ENCODE results near the gene TIMM21.

Gene TIMM21

GRCh38 chr18:74178884-74179283, 30.6 kb downstream of the TIMM21 start:
- Histone ChIP-seq H2AK5ac (ENCODE audit: low read length, severe bottlenecking) (no peak overlapping the region), H3K9ac (ENCODE audit: low read length) (no peak overlapping the region), H3K4me2 (ENCODE audit: low read length, poor library complexity, severe bottlenecking) (no peak overlapping the region), H2AFZ (ENCODE audit: low read depth, low read length) (no peak overlapping the region), H4K91ac (ENCODE audit: low read length) (no peak overlapping the region), H3K4me3 (ENCODE audit: insufficient read depth in 1 of 2, low read depth in 1 of 2, low read length in 2 of 2) (no peak overlapping the region), H3K36me3 (ENCODE audit: control insufficient read depth in 1 of 2, insufficient read depth in 2 of 2, low read depth in 1 of 2, low read length in 2 of 2) (no peaks in the 10 kb centered on the region), H3K14ac (ENCODE audit: low read length in 2 of 2) (no peak overlapping the region), H3K27me3 (ENCODE audit: control insufficient read depth in 1 of 2, insufficient read depth in 1 of 2, low read length in 2 of 2) (peaks cover 4 to 71% of the 10 kb centered on the region in 2 experiments), H2BK120ac (ENCODE audit: low read depth, low read length) (no peak overlapping the region), H3K9me3 (ENCODE audit: control insufficient read depth, low read length) (no peaks in the 10 kb centered on the region), H3K79me1 (replicated peaks; ENCODE audit: low read length, poor library complexity, severe bottlenecking) (no peaks in the 10 kb centered on the region), H3K23ac (ENCODE audit: low read length in 2 of 2) (no peak overlapping the region), H3K27ac (ENCODE audit: low read length, poor library complexity, severe bottlenecking) (no peak overlapping the region), H3K18ac (ENCODE audit: low read depth in 1 of 2, low read length in 2 of 2) (no peak overlapping the region), H3K4me1 (ENCODE audit: control insufficient read depth, insufficient read depth, low read depth, low read length) (no peaks in the 10 kb centered on the region), H2BK15ac (ENCODE audit: low read depth, poor library complexity, severe bottlenecking) (no peak overlapping the region), H2BK5ac (ENCODE audit: low read depth, low read length, poor library complexity, severe bottlenecking) (no peak overlapping the region), H3K4ac (ENCODE audit: low read depth in 1 of 2, low read length in 2 of 2) (no peak overlapping the region), H4K8ac (ENCODE audit: low read length) (no peak overlapping the region), H2BK12ac (ENCODE audit: low read length in 2 of 2) (no peak overlapping the region)
- 57% methylated on average over 1 of the region's 1 CpG for WGBS
- no peak for DNase-seq

GRCh38 chr18:74179623-74180199, 31.4 kb downstream of the TIMM21 start:
- WGBS, result 86% methylated on average over 10 of the region's 10 CpGs
- no peaks in the 10 kb centered on the region for H3K9me3 ChIP-seq (ENCODE audit: control insufficient read depth, low read length)
- no peak overlapping the region for H3K14ac ChIP-seq (ENCODE audit: low read length in 2 of 2)
- H2AK5ac ChIP-seq (ENCODE audit: low read length, severe bottlenecking), result no peak overlapping the region
- H3K36me3 ChIP-seq (ENCODE audit: control insufficient read depth in 1 of 2, insufficient read depth in 2 of 2, low read depth in 1 of 2, low read length in 2 of 2), result no peaks in the 10 kb centered on the region
- no peak overlapping the region for H2BK5ac ChIP-seq (ENCODE audit: low read depth, low read length, poor library complexity, severe bottlenecking)
- H3K27ac ChIP-seq (ENCODE audit: low read length, poor library complexity, severe bottlenecking), result no peak overlapping the region
- no peak overlapping the region for H2BK120ac ChIP-seq (ENCODE audit: low read depth, low read length)
- H4K8ac ChIP-seq (ENCODE audit: low read length), result no peak overlapping the region
- H2BK12ac ChIP-seq (ENCODE audit: low read length in 2 of 2), result no peak overlapping the region
- H3K4me1 ChIP-seq (ENCODE audit: control insufficient read depth, insufficient read depth, low read depth, low read length), result no peaks in the 10 kb centered on the region
- DNase-seq, result no peak
- no peak overlapping the region for H2AFZ ChIP-seq (ENCODE audit: low read depth, low read length)
- no peak overlapping the region for H3K4me2 ChIP-seq (ENCODE audit: low read length, poor library complexity, severe bottlenecking)
- H4K91ac ChIP-seq (ENCODE audit: low read length), result no peak overlapping the region
- no peaks in the 10 kb centered on the region for H3K79me1 ChIP-seq (replicated peaks; ENCODE audit: low read length, poor library complexity, severe bottlenecking)
- no peak overlapping the region for H3K18ac ChIP-seq (ENCODE audit: low read depth in 1 of 2, low read length in 2 of 2)
- H3K4ac ChIP-seq (ENCODE audit: low read depth in 1 of 2, low read length in 2 of 2), result no peak overlapping the region
- H3K27me3 ChIP-seq (ENCODE audit: control insufficient read depth in 1 of 2, insufficient read depth in 1 of 2, low read length in 2 of 2), result peaks cover 8 to 78% of the 10 kb centered on the region in 2 experiments
- H3K23ac ChIP-seq (ENCODE audit: low read length in 2 of 2), result no peak overlapping the region
- H3K9ac ChIP-seq (ENCODE audit: low read length), result no peak overlapping the region
- H3K4me3 ChIP-seq (ENCODE audit: insufficient read depth in 1 of 2, low read depth in 1 of 2, low read length in 2 of 2), result no peak overlapping the region
- no peak overlapping the region for H2BK15ac ChIP-seq (ENCODE audit: low read depth, poor library complexity, severe bottlenecking)

DNA sequence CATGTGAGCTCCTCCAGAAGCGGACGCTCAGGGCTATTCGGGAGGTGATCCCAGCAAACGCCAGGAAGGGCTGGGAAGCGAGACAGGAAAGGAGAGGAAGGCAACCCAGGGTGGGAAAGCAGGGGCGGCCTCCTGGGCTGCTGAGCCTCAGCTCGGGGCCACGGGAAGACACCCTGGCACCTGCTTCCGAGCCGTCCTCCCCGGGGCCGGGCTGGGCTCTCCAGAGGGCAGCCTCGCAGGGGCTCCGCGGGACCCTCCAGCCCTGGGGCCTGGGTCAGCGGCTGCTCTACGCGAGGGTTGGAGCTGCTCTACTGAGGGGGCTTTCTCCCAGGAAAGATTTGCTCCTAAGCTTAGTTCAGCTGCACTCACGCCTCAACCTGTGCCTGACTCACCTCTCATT, 34.0 kb downstream of the TIMM21 start:
- no peak overlapping the region for H3K27ac ChIP-seq (ENCODE audit: low read length, poor library complexity, severe bottlenecking)
- no peak overlapping the region for H3K4ac ChIP-seq (ENCODE audit: low read depth in 1 of 2, low read length in 2 of 2)
- 92% methylated on average over 19 of the region's 19 CpGs for WGBS
- no peak overlapping the region for H2BK5ac ChIP-seq (ENCODE audit: low read depth, low read length, poor library complexity, severe bottlenecking)
- H2AFZ ChIP-seq (ENCODE audit: low read depth, low read length), result no peak overlapping the region
- H4K8ac ChIP-seq (ENCODE audit: low read length), result no peak overlapping the region
- no peak overlapping the region for H3K4me3 ChIP-seq (ENCODE audit: insufficient read depth in 1 of 2, low read depth in 1 of 2, low read length in 2 of 2)
- H3K27me3 ChIP-seq (ENCODE audit: control insufficient read depth in 1 of 2, insufficient read depth in 1 of 2, low read length in 2 of 2), result peaks cover 3 to 77% of the 10 kb centered on the region in 2 experiments
- DNase-seq, result no peak
- H3K36me3 ChIP-seq (ENCODE audit: control insufficient read depth in 1 of 2, insufficient read depth in 2 of 2, low read depth in 1 of 2, low read length in 2 of 2), result no peaks in the 10 kb centered on the region
- H2BK15ac ChIP-seq (ENCODE audit: low read depth, poor library complexity, severe bottlenecking), result no peak overlapping the region
- H3K18ac ChIP-seq (ENCODE audit: low read depth in 1 of 2, low read length in 2 of 2), result no peak overlapping the region
- H3K23ac ChIP-seq (ENCODE audit: low read length in 2 of 2), result no peak overlapping the region
- no peak overlapping the region for H2BK120ac ChIP-seq (ENCODE audit: low read depth, low read length)
- peak overlapping the region; percentile 21 for H4K91ac ChIP-seq (ENCODE audit: low read length)
- no peaks in the 10 kb centered on the region for H3K9me3 ChIP-seq (ENCODE audit: control insufficient read depth, low read length)
- H2AK5ac ChIP-seq (ENCODE audit: low read length, severe bottlenecking), result no peak overlapping the region
- no peak overlapping the region for H3K14ac ChIP-seq (ENCODE audit: low read length in 2 of 2)
- no peaks in the 10 kb centered on the region for H3K4me1 ChIP-seq (ENCODE audit: control insufficient read depth, insufficient read depth, low read depth, low read length)
- H2BK12ac ChIP-seq (ENCODE audit: low read length in 2 of 2), result no peak overlapping the region
- H3K4me2 ChIP-seq (ENCODE audit: low read length, poor library complexity, severe bottlenecking), result no peak overlapping the region
- no peaks in the 10 kb centered on the region for H3K79me1 ChIP-seq (replicated peaks; ENCODE audit: low read length, poor library complexity, severe bottlenecking)
- H3K9ac ChIP-seq (ENCODE audit: low read length), result no peak overlapping the region

- 61% methylated on average over 3 of the region's 3 CpGs for WGBS
- no peak overlapping the region for H4K8ac ChIP-seq (ENCODE audit: low read length)
Measured at GRCh38 chr18:74183130-74183529, 34.8 kb downstream of the TIMM21 start.

More at GRCh38 chr18:74183130-74183529, 34.8 kb downstream of the TIMM21 start:
- H3K4me2 ChIP-seq (ENCODE audit: low read length, poor library complexity, severe bottlenecking), result no peak overlapping the region
- no peak overlapping the region for H3K4me3 ChIP-seq (ENCODE audit: insufficient read depth in 1 of 2, low read depth in 1 of 2, low read length in 2 of 2)
- H3K14ac ChIP-seq (ENCODE audit: low read length in 2 of 2), result no peak overlapping the region
- no peak overlapping the region for H2AK5ac ChIP-seq (ENCODE audit: low read length, severe bottlenecking)
- no peak for DNase-seq
- no peaks in the 10 kb centered on the region for H3K4me1 ChIP-seq (ENCODE audit: control insufficient read depth, insufficient read depth, low read depth, low read length)
- H2BK5ac ChIP-seq (ENCODE audit: low read depth, low read length, poor library complexity, severe bottlenecking), result no peak overlapping the region
- H2BK12ac ChIP-seq (ENCODE audit: low read length in 2 of 2), result no peak overlapping the region
- H3K27me3 ChIP-seq (ENCODE audit: control insufficient read depth in 1 of 2, insufficient read depth in 1 of 2, low read length in 2 of 2), result peaks cover 3 to 69% of the 10 kb centered on the region in 2 experiments
- H3K36me3 ChIP-seq (ENCODE audit: control insufficient read depth in 1 of 2, insufficient read depth in 2 of 2, low read depth in 1 of 2, low read length in 2 of 2), result no peaks in the 10 kb centered on the region
- no peak overlapping the region for H3K23ac ChIP-seq (ENCODE audit: low read length in 2 of 2)
- H3K4ac ChIP-seq (ENCODE audit: low read depth in 1 of 2, low read length in 2 of 2), result no peak overlapping the region
- H2BK120ac ChIP-seq (ENCODE audit: low read depth, low read length), result no peak overlapping the region
- H2AFZ ChIP-seq (ENCODE audit: low read depth, low read length), result no peak overlapping the region
- no peaks in the 10 kb centered on the region for H3K79me1 ChIP-seq (replicated peaks; ENCODE audit: low read length, poor library complexity, severe bottlenecking)
- no peak overlapping the region for H3K18ac ChIP-seq (ENCODE audit: low read depth in 1 of 2, low read length in 2 of 2)
- no peak overlapping the region for H3K9ac ChIP-seq (ENCODE audit: low read length)
- no peak overlapping the region for H2BK15ac ChIP-seq (ENCODE audit: low read depth, poor library complexity, severe bottlenecking)
- H3K27ac ChIP-seq (ENCODE audit: low read length, poor library complexity, severe bottlenecking), result no peak overlapping the region
- no peak overlapping the region for H4K91ac ChIP-seq (ENCODE audit: low read length)
- no peaks in the 10 kb centered on the region for H3K9me3 ChIP-seq (ENCODE audit: control insufficient read depth, low read length)

Data from mesenchymal stem cell (in vitro differentiated cells and primary cell).